A549 (cell line): ENCODE measurements around the gene PARP6. TPM values are rescaled to one million over a fixed set of nuclear protein-coding genes. Genes with fewer than 3 reads are reported as not detected.

Experiments used
- ATAC-seq, 2 experiments: fragments of 200-7000 bp in 1 of 2; fragments of >200 bp in 1 of 2; cut with Nextera tagmentation in 1 of 2; cut with Tn5 transposase in 1 of 2; 3 replicates each; pipeline versions ENCODE4 v1.8.0 to v1.9.1; 2018 to 2020; ENCODE audit warnings: mild to moderate bottlenecking in 1 of 2, moderate library complexity in 1 of 2
- CTCF ChIA-PET: fragments of 300-600 bp; sonication (Branson Sonifier 250); formaldehyde crosslinking; extraction: SDS; loops from one replicate; lab custom pipeline; 2021; ENCODE audit warnings: antibody characterized with exemption, inconsistent platforms; lab: Yijun Ruan, JAX
- POLR2A ChIA-PET: fragments of 350-600 bp; formaldehyde crosslinking; extraction: SDS; loops from one replicate; lab custom pipeline; 2021; ENCODE audit warnings: antibody characterized with exemption, inconsistent platforms; lab: Yijun Ruan, JAX
- DNase-seq, 2 experiments: peaks; one replicate each; pipeline versions ENCODE4 v3.0.0 to v3.0.0-alpha.2; 2011 to 2016; ENCODE audit warnings: low read depth in 1 of 2, low spot score in 1 of 2
- FAIRE-seq: peaks from 2 replicates; lab custom pipeline; 2011; peaks lifted over from hg19 to GRCh38; lab: Jason Lieb, UNC
- H3K27ac ChIP-seq, 2 experiments: fragments of >200 bp; sonication (Bioruptor Twin); formaldehyde crosslinking; 3 replicates each; pipeline ENCODE4 v1.5.1; 2016 to 2017
- H3K4me1 ChIP-seq: fragments of >200 bp; sonication (Bioruptor Twin); formaldehyde crosslinking; 3 replicates; pipeline ENCODE4 v1.6.1; 2016
- H3K4me2 ChIP-seq: fragments of >200 bp; sonication (Bioruptor Twin); formaldehyde crosslinking; 3 replicates; pipeline ENCODE4 v1.6.1; 2016
- H3K4me3 ChIP-seq: fragments of >200 bp; sonication (Bioruptor Twin); formaldehyde crosslinking; 3 replicates; pipeline ENCODE4 v1.5.1; 2016
- H3K9me3 ChIP-seq: fragments of >200 bp; sonication (Bioruptor Twin); formaldehyde crosslinking; 3 replicates; pipeline ENCODE4 v1.6.1; 2016
- BCL3 ChIP-seq: fragments of >200 bp; sonication (Bioruptor Twin); formaldehyde crosslinking; IDR thresholded peaks from 3 replicates; pipeline ENCODE4 v1.6.1; 2016
- FOXS1 ChIP-seq: fragments of 250-450 bp; sonication (Bioruptor Pico); IDR thresholded peaks from 2 replicates; pipeline ENCODE4 v1.5.0; 2020; ENCODE audit warnings: mild to moderate bottlenecking, moderate library complexity
- HOXB13 ChIP-seq: fragments of 250-450 bp; sonication (Bioruptor Pico); IDR thresholded peaks from 2 replicates; pipeline ENCODE4 v1.5.0; 2020; ENCODE audit warnings: low read depth, mild to moderate bottlenecking, moderate library complexity
- JUN ChIP-seq, 2 experiments: fragments of >200 bp; sonication (Bioruptor Twin); formaldehyde crosslinking; IDR thresholded peaks; 2 replicates in 1 of 2; 3 replicates in 1 of 2; pipeline ENCODE4 v1.6.1; 2016 to 2017
- MAFK ChIP-seq: fragments of 450-650 bp; IDR thresholded peaks from 2 replicates; pipeline ENCODE4 v1.6.1; 2014; ENCODE audit not compliant: partially characterized antibody
- MYC ChIP-seq: IDR thresholded peaks from 2 replicates; pipeline ENCODE4 v1.6.1; 2012; ENCODE audit warnings: mild to moderate bottlenecking, inconsistent platforms, low read length, improper control_type of control experiment, borderline replicate concordance
- POLR2A ChIP-seq: IDR thresholded peaks from 2 replicates; pipeline ENCODE4 v1.6.1; 2012; ENCODE audit warnings: mild to moderate bottlenecking, low read length
- RAD21 ChIP-seq, 2 experiments: fragments of >200 bp in 1 of 2; sonication (Bioruptor Twin) in 1 of 2; formaldehyde crosslinking in 1 of 2; IDR thresholded peaks in 1 of 2; conservative IDR thresholded peaks in 1 of 2; 2 replicates in 1 of 2; 3 replicates in 1 of 2; pipeline ENCODE4 v1.6.1; 2012 to 2018; ENCODE audit warnings: inconsistent platforms in 1 of 2
- RNF2 ChIP-seq: fragments of 200-600 bp; sonication (generic); IDR thresholded peaks from 2 replicates; pipeline ENCODE4 v1.6.1; 2016; ENCODE audit warnings: low read depth, mild to moderate bottlenecking, antibody characterized with exemption, moderate library complexity, borderline replicate concordance
- SMC3 ChIP-seq: fragments of >200 bp; sonication (Bioruptor Twin); formaldehyde crosslinking; IDR thresholded peaks from 3 replicates; pipeline ENCODE4 v1.6.1; 2018; ENCODE audit warnings: inconsistent platforms
- ZFP36 ChIP-seq: fragments of 450-650 bp; IDR thresholded peaks from 2 replicates; pipeline ENCODE4 v1.6.1; 2014; ENCODE audit warnings: borderline replicate concordance; ENCODE audit not compliant: partially characterized antibody
- WGBS: methylation state at CpG from one replicate; pipeline ENCODE4 v1.1.6; 2017; ENCODE audit errors: missing lambda C conversion rate; 5-methylcytosine and 5-hydroxymethylcytosine counted together
- polyA plus RNA-seq, 4 experiments: library from polyadenylated mRNA; depleted of rRNA in 3 of 4; stranded (reverse); fragments of >200 nt; fragmentation: RNase III in 1 of 4; extraction: RNeasy Plus Mini Kit Qiagen cat#74134 plus additional on column Dnase treatment in 1 of 4; gene quantifications; 2 replicates in 3 of 4; 3 replicates in 1 of 4; pipeline ENCODE4 v1.2.3, GENCODE V29; 2011 to 2017
- TF ChIP-seq, protein P1 (sequence below): fragments of 150-350 bp; IDR thresholded peaks from 2 replicates; pipeline ENCODE4 v1.6.1; 2014; ENCODE audit warnings: low read depth, mild to moderate bottlenecking, low read length
- TF ChIP-seq, protein P2 (sequence below): fragments of 250-450 bp; sonication (Bioruptor Pico); IDR thresholded peaks from 2 replicates; pipeline ENCODE4 v1.5.0; 2020; ENCODE audit warnings: low read depth, mild to moderate bottlenecking, moderate library complexity
- TF ChIP-seq, protein P3 (sequence below): fragments of >200 bp; sonication (Bioruptor Twin); formaldehyde crosslinking; IDR thresholded peaks from 3 replicates; pipeline ENCODE4 v1.5.1; 2016
- TF ChIP-seq, protein P4 (sequence below): IDR thresholded peaks from 2 replicates; pipeline ENCODE4 v1.6.1; 2012

The PARP6 gene
- polyA plus RNA-seq, 2 of the 4 experiments (the other 2 are of a cell fraction) = 78.0 to 167 TPM

- CTCF ChIA-PET = interaction anchor here (0.5 to 31.0 kb wide), 10 partner anchors 8 to 785 kb away, joined by 3 to 644 read pairs (median 8); partner anchors contain the start of gene PKM
- FAIRE-seq = no peak
These were observed 70.9 kb downstream of the PARP6 start for GRCh38 chr15:72201391-72201921.

DNA sequence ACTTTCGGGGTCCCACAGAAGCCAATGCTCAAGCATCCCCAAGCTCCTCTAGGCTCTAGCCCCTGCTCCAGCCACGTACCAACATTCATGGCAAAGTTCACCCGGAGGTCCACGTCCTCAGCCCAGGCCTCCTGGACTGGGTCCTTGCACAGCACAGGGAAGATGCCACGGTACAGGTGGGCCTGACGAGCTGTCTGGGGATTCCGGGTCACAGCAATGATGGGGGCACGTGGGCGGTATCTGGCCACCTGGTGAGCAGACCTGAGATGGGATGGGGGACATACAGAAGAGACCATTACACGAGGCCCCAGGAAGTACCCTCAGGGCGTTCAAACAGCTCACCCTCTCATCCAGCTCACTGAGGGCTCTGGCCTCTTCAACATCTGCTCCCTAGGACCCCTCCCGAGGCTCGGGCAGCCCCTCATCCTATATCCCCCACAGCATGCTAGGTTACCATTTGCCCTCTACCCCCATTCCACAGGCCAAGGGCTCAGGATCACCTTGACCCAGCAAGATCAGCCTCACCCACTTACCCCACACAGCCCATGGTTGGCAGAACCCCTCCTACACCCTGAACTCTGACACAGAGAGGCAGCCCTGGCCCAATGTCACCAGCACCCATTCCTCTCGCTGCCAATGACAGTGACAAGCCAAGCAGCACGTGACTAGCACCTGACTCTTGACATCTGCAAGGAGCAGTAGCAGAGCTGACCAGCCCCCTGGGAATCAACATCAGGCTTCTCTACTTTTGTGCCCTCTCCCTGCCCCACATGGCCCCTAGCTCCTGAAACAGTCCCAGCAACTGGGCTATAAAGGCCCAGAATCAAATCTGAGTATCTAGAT lies 71.7 kb downstream of the PARP6 start:
- FAIRE-seq (no peak), DNase-seq (no peak), ATAC-seq (no peak)
- TF ChIP-seq JUN (IDR thresholded peaks at IDR 0.05) (peak in 1 of 2 experiments; percentile 34; a peak in 1 of 5 replicates), FOXS1 (CRISPR knock-in tag) (no peak), SMC3 (no peak), POLR2A (no peak)
- TF ChIP-seq, protein P1, sequence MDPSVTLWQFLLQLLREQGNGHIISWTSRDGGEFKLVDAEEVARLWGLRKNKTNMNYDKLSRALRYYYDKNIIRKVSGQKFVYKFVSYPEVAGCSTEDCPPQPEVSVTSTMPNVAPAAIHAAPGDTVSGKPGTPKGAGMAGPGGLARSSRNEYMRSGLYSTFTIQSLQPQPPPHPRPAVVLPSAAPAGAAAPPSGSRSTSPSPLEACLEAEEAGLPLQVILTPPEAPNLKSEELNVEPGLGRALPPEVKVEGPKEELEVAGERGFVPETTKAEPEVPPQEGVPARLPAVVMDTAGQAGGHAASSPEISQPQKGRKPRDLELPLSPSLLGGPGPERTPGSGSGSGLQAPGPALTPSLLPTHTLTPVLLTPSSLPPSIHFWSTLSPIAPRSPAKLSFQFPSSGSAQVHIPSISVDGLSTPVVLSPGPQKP = no peak
- no peak overlapping the region for H3K4me3 ChIP-seq
- no peaks in the 10 kb centered on the region for H3K9me3 ChIP-seq
- H3K4me2 ChIP-seq = no peak overlapping the region
- ChIA-PET CTCF (interaction anchor here (0.7 to 31.0 kb wide), 30 partner anchors 9 to 184 kb away, joined by 3 to 644 read pairs (median 4); partner anchors contain the start of gene PKM), POLR2A (interaction anchor here (0.9 to 4.7 kb wide), 5 partner anchors 26 to 83 kb away, joined by 3 to 40 read pairs (median 7); partner anchors contain the start of genes MYO9A, PKM and SENP8)
- peaks cover 62% of the 10 kb centered on the region for H3K4me1 ChIP-seq
- 85% methylated on average over 15 of the region's 15 CpGs for WGBS
- peak overlapping the region in 1 of 2 experiments; percentile 26; a peak in 3 of 6 replicates for H3K27ac ChIP-seq

More at GRCh38 chr15:72201391-72201921, 70.9 kb downstream of the PARP6 start:
- TF ChIP-seq, protein P2, sequence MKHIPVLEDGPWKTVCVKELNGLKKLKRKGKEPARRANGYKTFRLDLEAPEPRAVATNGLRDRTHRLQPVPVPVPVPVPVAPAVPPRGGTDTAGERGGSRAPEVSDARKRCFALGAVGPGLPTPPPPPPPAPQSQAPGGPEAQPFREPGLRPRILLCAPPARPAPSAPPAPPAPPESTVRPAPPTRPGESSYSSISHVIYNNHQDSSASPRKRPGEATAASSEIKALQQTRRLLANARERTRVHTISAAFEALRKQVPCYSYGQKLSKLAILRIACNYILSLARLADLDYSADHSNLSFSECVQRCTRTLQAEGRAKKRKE (CRISPR knock-in tag) = 0 out of 2 replicates have a peak, but pooled peaks have one; percentile 8
- TF ChIP-seq HOXB13 = no peak
- TF ChIP-seq ZFP36 = no peak
- TF ChIP-seq, protein P3, sequence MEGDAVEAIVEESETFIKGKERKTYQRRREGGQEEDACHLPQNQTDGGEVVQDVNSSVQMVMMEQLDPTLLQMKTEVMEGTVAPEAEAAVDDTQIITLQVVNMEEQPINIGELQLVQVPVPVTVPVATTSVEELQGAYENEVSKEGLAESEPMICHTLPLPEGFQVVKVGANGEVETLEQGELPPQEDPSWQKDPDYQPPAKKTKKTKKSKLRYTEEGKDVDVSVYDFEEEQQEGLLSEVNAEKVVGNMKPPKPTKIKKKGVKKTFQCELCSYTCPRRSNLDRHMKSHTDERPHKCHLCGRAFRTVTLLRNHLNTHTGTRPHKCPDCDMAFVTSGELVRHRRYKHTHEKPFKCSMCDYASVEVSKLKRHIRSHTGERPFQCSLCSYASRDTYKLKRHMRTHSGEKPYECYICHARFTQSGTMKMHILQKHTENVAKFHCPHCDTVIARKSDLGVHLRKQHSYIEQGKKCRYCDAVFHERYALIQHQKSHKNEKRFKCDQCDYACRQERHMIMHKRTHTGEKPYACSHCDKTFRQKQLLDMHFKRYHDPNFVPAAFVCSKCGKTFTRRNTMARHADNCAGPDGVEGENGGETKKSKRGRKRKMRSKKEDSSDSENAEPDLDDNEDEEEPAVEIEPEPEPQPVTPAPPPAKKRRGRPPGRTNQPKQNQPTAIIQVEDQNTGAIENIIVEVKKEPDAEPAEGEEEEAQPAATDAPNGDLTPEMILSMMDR = no peak
- no peak for TF ChIP-seq FOXS1 (CRISPR knock-in tag)
- POLR2A ChIA-PET = interaction anchor here (0.9 to 4.7 kb wide), 4 partner anchors 23 to 83 kb away, joined by 3 to 40 read pairs (median 5); partner anchors contain the start of genes MYO9A, PKM and SENP8
- Histone ChIP-seq H3K4me1 (peaks cover 69% of the 10 kb centered on the region), H3K27ac (peak overlapping the region in 1 of 2 experiments; percentile 4; a peak in 1 of 6 replicates), H3K9me3 (no peaks in the 10 kb centered on the region), H3K4me3 (no peak overlapping the region), H3K4me2 (no peak overlapping the region)
- DNase-seq = no peak
- 81% methylated on average over 3 of the region's 3 CpGs for WGBS
- no peak for ATAC-seq

GRCh38 chr15:72199721-72200212 lies 72.6 kb downstream of the PARP6 start:
- CTCF ChIA-PET = interaction anchor here (0.7 to 31.0 kb wide), 31 partner anchors 9 to 400 kb away, joined by 3 to 644 read pairs (median 5); partner anchors contain the start of gene PKM
- H3K9me3 ChIP-seq = no peaks in the 10 kb centered on the region
- POLR2A ChIA-PET = interaction anchor here (0.9 to 4.7 kb wide), 4 partner anchors 23 to 38 kb away, joined by 4 to 40 read pairs (median 15); partner anchors contain the start of gene PKM
- FAIRE-seq (peak; percentile 98), ATAC-seq (peak; percentile 33 to 68)
- H3K4me3 ChIP-seq = no peak overlapping the region
- H3K27ac ChIP-seq = peak overlapping the region in 1 of 2 experiments; percentile 26; a peak in 3 of 6 replicates
- peaks cover 54% of the 10 kb centered on the region for H3K4me1 ChIP-seq
- TF ChIP-seq, protein P4, sequence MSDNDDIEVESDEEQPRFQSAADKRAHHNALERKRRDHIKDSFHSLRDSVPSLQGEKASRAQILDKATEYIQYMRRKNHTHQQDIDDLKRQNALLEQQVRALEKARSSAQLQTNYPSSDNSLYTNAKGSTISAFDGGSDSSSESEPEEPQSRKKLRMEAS = 0 out of 2 replicates have a peak, but pooled peaks have one; percentile 27
- TF ChIP-seq MYC (no peak), SMC3 (peak; percentile 79), RNF2 (no peak), BCL3 (no peak), RAD21 (conservative IDR thresholded peaks at IDR 0.05 in 1 of 2, IDR thresholded peaks at IDR 0.05 in 1 of 2) (peak; percentile 92 to 94), MAFK (no peak)
- TF ChIP-seq, protein P3 = peak; percentile 94
- TF ChIP-seq, all 56 proteins: peak for 4
- 49% methylated on average over 2 of the region's 2 CpGs for WGBS
- H3K4me2 ChIP-seq = no peak overlapping the region
- DNase-seq = peak; percentile 89 to 93
